NCI-H2171 (cell line): Measurements from ENCODE around the gene DDX49.

Experiments used
- DNase-seq: peaks from one replicate; lab custom pipeline; 2025; lab: John Stamatoyannopoulos, UW

The DDX49 gene

GRCh38 chr19:18975869-18976268, 56.4 kb downstream of the DDX49 start:
- DNase-seq: no peak
